ENCODE data around the gene FSTL5. TPM values are rescaled to one million over a fixed set of nuclear protein-coding genes. Genes with fewer than 3 reads are reported as not detected.

Gene FSTL5
- total and polyA plus RNA-seq, 2 experiments from 2014 or later: 0.06 to 0.49 TPM

GRCh38 chr4:161664740-161665139, 499.1 kb downstream of the FSTL5 start:
- DNase-seq (ENCODE audit: low spot score) (no peak), ATAC-seq (no peak)
- H3F3A ChIP-seq (replicated peaks; ENCODE audit: low read depth): no peaks in the 10 kb centered on the region
- H2AFZ ChIP-seq: no peak overlapping the region
- H3K9me2 ChIP-seq (ENCODE audit: insufficient read depth): no peaks in the 10 kb centered on the region
- no peak overlapping the region for H3K4me2 ChIP-seq
- no peaks in the 10 kb centered on the region for H3K27me3 ChIP-seq (ENCODE audit: insufficient read depth)
- no peaks in the 10 kb centered on the region for H4K20me1 ChIP-seq (replicated peaks; ENCODE audit: insufficient read depth)
- H3K27me3 Mint-ChIP-seq (ENCODE audit: insufficient read depth, low read depth, poor library complexity): no peaks in the 10 kb centered on the region
- no peak for TF ChIP-seq EZH2phosphoT487 (IDR thresholded peaks at IDR 0.05; ENCODE audit: unreplicated experiment)
- no peak for TF ChIP-seq STAT1 (IDR thresholded peaks at IDR 0.05; ENCODE audit: unreplicated experiment)
- TF ChIP-seq REST (IDR thresholded peaks at IDR 0.05; ENCODE audit: unreplicated experiment): no peak
- TF ChIP-seq NANOG (IDR thresholded peaks at IDR 0.05; ENCODE audit: borderline replicate concordance): no peak
- no peak for TF ChIP-seq ZNF114 (CRISPR knock-in tag; IDR thresholded peaks at IDR 0.05)
- TF ChIP-seq EZH2 (IDR thresholded peaks at IDR 0.05; ENCODE audit: low read depth, unreplicated experiment): no peak
- no peaks in the 10 kb centered on the region for H3K4me1 Mint-ChIP-seq
- no peak overlapping the region for H3K27ac ChIP-seq (ENCODE audit: low read depth)
- H3K4me3 Mint-ChIP-seq: no peak overlapping the region
- H3K4me3 ChIP-seq: no peak overlapping the region
- no peaks in the 10 kb centered on the region for H3K79me2 ChIP-seq (replicated peaks; ENCODE audit: insufficient read depth)
- no peaks in the 10 kb centered on the region for H3K9me3 Mint-ChIP-seq
- no peaks in the 10 kb centered on the region for H3K4me1 ChIP-seq (ENCODE audit: insufficient read depth)
- H3K36me3 Mint-ChIP-seq (ENCODE audit: low read depth): no peaks in the 10 kb centered on the region
- no peak overlapping the region for H3K27ac Mint-ChIP-seq
- no peaks in the 10 kb centered on the region for H3K36me3 ChIP-seq (ENCODE audit: insufficient read depth)

GRCh38 chr4:161663844-161664243, 500.0 kb downstream of the FSTL5 start:
- H3K4me3 Mint-ChIP-seq: no peak overlapping the region
- no peak overlapping the region for H3K4me2 ChIP-seq
- no peaks in the 10 kb centered on the region for H4K20me1 ChIP-seq (replicated peaks; ENCODE audit: insufficient read depth)
- no peaks in the 10 kb centered on the region for H3K27me3 ChIP-seq (ENCODE audit: insufficient read depth)
- H3K9me3 Mint-ChIP-seq: no peaks in the 10 kb centered on the region
- H3K9me2 ChIP-seq (ENCODE audit: insufficient read depth): no peaks in the 10 kb centered on the region
- no peaks in the 10 kb centered on the region for H3K4me1 Mint-ChIP-seq
- H3K4me3 ChIP-seq: no peak overlapping the region
- no peak overlapping the region for H3K27ac Mint-ChIP-seq
- H3F3A ChIP-seq (replicated peaks; ENCODE audit: low read depth): no peaks in the 10 kb centered on the region
- H2AFZ ChIP-seq: no peak overlapping the region
- H3K79me2 ChIP-seq (replicated peaks; ENCODE audit: insufficient read depth): no peaks in the 10 kb centered on the region
- DNase-seq (ENCODE audit: low spot score) (no peak), ATAC-seq (no peak; the same call in 2 of the 3 replicates)
- H3K36me3 ChIP-seq (ENCODE audit: insufficient read depth): no peaks in the 10 kb centered on the region
- H3K36me3 Mint-ChIP-seq (ENCODE audit: low read depth): no peaks in the 10 kb centered on the region
- no peak overlapping the region for H3K27ac ChIP-seq (ENCODE audit: low read depth)
- H3K27me3 Mint-ChIP-seq (ENCODE audit: insufficient read depth, low read depth, poor library complexity): no peaks in the 10 kb centered on the region
- no peaks in the 10 kb centered on the region for H3K4me1 ChIP-seq (ENCODE audit: insufficient read depth)
- TF ChIP-seq POLR2AphosphoS5 (IDR thresholded peaks at IDR 0.05; ENCODE audit: low read depth) (no peak), REST (IDR thresholded peaks at IDR 0.05; ENCODE audit: unreplicated experiment) (no peak), ZNF331 (CRISPR knock-in tag; IDR thresholded peaks at IDR 0.05; ENCODE audit: low read depth) (no peak), NANOG (IDR thresholded peaks at IDR 0.05; ENCODE audit: borderline replicate concordance) (no peak), ETS1 (IDR thresholded peaks at IDR 0.05) (no peak), EZH2phosphoT487 (IDR thresholded peaks at IDR 0.05; ENCODE audit: unreplicated experiment) (no peak), CREB1 (CRISPR knock-in tag; IDR thresholded peaks at IDR 0.05; ENCODE audit: low read depth) (no peak), ZNF114 (CRISPR knock-in tag; IDR thresholded peaks at IDR 0.05) (no peak), JUNB (IDR thresholded peaks at IDR 0.05; ENCODE audit: unreplicated experiment) (no peak), STAT1 (IDR thresholded peaks at IDR 0.05; ENCODE audit: unreplicated experiment) (no peak), CTCF (conservative IDR thresholded peaks at IDR 0.05; ENCODE audit: low read depth in 2 of 2) (no peak)
